GM21737 (cell line): ENCODE results near the gene AKR1B1.
A peak's percentile ranks its signal among the peaks of the same experiment; 100 is the strongest.

Experiments
- ATAC-seq: cut with Tn5 transposase; IDR thresholded peaks from one replicate; pipeline ENCODE4 v1.9.1; 2021; ENCODE audit warnings: mild to moderate bottlenecking, moderate library complexity; ENCODE audit not compliant: unreplicated experiment

AKR1B1 gene

DNA sequence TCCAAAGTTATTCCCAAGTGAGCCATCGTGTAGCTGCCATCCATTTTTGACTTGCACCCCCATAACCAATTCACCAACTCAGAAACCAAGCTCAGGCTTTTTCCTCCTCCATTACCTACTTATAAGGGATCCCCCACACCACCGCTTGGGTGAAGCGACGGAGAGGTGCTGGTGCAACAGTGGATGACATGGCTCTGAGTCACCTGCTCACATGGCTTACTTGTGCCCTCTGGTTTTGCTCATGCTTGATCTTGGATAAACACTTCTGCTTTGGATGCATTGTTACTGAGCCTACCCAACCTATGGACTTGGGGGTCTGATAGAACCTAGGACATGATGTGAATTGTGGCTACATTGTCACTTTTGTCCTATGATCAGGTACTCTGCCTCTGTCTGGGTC, 12.0 kb upstream of the AKR1B1 start:
- no peak for ATAC-seq

DNA sequence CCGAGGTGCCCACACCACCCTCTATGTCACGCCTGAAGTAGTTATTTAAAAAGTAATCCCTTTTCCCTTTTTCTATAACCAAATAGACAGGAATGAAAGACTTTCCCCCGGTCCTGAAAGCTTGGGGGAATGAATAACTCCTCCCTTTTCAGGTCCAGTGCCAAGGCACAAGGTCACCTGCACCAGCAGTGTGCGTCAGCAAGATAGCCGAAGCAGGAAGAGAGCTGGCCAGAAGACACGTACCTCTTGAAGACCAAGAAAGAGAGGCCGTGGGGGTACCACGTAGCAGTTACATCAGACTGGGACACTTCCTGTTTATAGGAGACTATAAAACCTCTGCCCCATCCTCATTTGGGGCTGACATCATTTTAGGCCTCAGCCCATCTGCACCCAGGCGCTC, 10.7 kb upstream of the AKR1B1 start:
- no peak for ATAC-seq

DNA sequence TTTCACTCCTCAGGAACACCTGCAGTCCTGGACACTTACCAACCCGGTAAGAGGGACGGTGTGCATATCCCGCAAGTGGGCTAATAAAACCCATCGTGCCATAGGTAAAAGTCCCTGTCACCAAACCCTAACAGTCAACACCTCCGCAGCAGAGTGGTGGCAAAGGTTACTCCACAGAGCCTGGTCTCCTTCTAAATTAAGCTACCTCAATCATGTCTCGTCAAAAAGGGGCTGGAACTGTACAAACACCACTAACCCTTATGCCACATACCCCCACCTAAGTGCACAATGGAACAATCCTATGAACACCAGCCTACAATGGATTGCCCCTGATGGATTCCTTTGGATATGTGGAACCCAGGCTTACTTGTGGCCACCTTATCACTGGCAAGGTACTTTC, 9.6 kb upstream of the AKR1B1 start:
- ATAC-seq = no peak

DNA sequence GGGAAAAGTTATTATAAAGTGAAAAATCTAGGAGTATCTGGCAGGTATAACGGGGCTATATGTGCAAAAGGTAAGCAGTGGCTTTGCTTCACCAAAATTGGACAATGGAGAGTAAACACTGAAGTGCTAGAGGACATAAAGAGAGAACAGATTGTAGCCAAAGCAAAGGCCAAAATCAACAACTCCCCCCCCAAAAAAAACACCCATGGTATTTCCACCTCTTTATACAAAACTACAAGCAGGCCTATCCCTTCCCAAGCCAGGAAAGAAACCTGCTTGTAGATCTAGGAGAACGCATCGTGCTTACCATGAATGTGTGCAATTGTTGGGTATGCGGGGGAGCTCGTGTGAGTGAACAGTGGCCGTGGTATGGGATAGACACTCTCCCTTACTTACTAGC, 9.2 kb upstream of the AKR1B1 start:
- no peak for ATAC-seq

DNA sequence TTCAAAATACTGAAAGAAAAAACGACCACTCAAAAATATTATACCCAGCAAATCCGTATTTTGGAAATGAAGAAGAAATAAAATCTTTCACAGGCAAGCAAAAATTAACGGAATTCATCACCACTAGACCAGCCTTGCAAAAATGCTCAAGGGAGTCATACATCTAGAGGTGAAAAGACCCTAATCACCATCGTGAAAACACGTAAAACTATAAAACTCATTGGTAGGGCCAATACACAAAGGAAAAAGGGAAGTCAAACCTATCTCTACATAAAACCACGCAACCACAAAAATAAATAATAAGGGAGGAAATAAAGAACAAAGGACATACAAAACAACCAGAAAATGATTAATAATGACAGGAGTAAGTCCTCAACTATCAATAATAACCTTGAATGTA, 6.6 kb upstream of the AKR1B1 start:
- ATAC-seq = no peak

DNA sequence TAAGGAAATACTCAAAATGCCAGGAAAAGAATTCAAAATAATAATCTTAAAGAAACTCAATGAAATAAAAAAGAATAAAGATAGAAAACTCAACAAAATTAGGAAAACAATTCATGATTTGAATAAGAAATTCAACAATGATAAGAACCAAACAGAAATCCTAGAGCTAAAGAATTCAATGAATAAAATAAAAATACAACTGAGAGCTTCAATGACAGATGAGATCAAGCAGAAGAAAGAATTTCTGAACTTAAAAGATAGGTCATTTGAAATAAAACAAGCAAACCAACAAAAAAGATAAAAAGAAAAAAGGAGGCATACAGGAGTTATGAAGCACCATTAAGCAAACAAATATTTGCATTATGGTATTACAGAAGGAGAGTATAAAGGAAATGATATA, 5.6 kb upstream of the AKR1B1 start:
- ATAC-seq = no peak

DNA sequence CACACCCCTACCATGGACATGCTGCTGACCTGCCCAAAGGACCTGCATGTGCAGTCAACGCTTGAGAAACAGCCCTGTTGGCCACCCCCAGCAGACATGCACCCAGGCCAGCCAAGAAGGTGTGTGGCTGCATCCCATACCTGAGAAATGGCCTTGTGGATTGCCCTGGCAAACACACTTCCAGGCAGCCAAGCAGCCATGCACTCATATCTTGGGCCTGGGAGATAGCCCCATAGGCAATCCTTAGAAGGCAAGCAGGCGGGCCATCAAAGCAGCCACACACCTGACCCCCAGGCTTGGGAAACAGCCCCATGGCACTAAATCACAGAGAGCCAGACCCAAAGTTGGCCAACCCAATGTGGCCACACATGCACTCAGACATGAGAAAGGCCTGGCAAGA, 4.9 kb upstream of the AKR1B1 start:
- no peak for ATAC-seq

DNA sequence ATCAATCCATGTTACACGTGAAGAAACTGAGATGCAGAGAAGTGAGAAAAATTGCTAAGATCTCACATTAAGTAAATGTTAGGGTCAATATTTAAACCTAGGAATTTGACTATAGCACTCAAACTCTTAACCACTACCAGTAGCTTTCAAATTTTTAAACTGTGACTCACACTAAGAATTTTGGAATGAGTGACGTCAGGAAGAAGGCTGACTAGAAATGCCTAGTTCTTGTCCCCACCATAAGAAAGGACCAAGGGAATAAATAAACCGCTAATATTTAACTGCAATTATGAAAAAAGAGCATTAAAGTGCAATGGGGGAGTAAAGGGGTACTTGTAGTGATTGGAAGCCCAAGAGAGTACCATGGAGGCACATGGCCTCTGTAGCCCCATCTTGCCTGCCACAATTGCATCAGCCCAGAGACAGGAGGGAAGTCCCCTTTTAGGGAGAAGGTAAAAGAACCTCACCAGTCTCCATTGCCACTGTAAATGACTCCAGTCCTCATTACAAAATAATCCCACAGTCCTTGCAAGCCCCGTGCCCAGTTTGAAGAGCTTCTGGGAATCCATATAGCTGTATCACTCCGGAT, 3.5 kb upstream of the AKR1B1 start:
- no peak for ATAC-seq

DNA sequence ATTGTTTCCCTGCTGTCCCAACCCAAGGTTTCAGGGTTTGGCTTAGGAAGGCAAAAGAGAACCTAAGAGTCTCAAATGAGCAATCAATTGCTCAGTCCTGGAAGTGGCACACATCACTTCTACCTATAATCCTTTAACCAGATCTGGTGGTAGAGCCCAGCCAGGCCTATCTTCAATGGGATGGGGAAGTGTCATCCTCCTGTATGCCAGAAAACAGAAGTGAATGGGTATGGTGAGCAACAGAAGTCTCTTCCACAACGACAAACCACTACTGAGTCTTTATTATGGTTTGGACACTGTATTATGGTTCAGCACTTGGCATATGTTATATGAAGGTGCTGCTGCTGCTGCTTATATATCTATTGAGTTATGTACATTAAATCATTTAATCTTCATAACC, 3.0 kb upstream of the AKR1B1 start:
- ATAC-seq = no peak

DNA sequence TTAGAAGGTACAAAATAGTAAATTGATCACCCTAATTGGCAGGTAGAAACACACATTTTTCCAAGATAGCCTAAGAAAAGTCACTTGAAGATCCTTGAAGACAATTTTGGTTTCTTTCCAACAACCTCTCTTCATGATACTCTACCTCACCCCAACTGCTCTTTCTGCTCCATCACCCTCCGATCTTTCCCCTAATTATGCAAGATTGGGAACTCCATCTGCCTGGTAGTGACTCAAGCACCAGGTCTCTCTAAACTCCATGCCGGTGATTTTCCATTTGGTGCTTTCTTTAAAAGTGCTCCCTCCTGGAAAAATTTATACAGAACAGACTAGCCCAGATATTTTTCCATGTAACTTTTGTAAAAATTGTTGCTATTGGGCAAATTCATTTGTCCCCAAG, 1.1 kb upstream of the AKR1B1 start:
- ATAC-seq = no peak

DNA sequence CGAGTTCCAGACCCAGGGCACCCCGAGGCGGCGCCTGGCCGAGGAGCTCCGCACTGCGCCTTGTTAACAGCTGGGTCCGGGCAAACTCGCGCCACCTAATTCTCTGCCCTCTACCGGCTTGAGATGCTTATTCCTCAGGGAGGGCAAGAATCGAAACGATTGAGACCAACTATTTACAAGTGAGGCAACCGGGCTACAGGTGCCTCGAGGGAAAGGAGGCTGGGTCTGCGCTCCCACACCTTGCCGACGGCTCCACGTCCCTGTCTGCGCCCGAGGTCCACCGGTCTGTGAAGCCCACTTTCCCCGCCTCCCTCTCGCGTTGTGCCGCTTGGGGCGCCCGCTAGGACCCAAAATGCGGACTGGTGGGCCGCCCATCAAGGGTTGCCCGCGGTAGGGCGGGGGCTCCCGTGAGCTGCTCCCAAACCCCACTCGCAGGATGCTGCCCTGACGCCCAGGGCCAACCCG, 527 bp downstream of the AKR1B1 start:
- peak; percentile 49 for ATAC-seq

DNA sequence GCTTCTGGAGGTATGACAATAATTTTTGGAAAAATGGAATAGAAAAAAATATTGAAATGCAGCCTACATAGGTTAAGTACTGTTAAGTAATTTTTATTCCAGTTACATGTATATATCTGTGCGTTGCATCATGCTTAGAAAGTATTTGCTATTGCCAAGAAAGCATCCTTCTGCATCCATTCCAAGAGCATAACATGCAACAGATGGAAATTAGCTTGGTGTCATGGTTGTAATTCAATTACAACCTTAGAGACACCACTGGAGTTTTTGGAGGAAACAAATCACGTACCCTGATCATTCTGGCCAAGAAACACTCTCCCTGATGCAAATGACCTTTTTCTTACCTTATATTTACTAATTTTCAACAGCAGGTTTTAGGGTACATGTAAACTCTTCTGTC, 1.7 kb downstream of the AKR1B1 start:
- no peak for ATAC-seq

DNA sequence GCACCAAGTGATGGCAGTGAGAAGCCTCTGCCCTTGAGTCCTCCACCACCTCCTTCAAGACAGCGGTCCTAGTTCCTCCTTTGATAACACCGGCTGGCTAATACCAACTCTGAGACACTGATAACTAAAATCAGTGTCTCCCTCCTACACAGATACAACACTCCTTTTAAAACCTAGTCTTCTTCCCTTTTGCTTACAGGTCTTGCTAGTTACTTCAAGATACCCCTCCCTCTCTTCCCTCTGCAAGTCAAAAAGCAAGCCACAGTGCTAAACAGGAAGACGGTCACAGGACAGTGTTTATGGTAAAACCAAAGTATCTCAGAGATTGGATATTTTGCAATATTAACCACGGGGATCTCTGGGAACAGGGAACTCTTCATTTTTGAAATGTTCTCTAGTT, 4.6 kb downstream of the AKR1B1 start:
- no peak for ATAC-seq

DNA sequence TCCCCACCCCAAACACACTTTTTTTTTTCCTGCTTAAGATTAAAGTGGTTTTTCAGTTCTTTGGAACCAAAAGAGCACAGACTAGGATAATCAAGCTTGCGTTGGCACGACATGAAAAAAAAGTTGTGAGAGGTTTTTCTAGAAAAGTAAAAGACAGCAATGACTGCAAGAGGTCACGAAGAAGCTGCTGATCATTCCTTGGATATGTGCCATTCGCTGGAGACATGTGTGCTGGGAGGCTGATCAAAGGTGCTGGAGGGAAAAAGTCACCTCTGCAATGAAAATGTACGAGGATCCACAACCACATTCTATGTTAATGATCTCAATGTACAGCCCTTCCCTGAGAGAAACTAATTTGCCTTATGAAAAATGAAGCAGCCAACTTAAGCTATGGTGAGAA, 5.4 kb downstream of the AKR1B1 start:
- no peak for ATAC-seq

DNA sequence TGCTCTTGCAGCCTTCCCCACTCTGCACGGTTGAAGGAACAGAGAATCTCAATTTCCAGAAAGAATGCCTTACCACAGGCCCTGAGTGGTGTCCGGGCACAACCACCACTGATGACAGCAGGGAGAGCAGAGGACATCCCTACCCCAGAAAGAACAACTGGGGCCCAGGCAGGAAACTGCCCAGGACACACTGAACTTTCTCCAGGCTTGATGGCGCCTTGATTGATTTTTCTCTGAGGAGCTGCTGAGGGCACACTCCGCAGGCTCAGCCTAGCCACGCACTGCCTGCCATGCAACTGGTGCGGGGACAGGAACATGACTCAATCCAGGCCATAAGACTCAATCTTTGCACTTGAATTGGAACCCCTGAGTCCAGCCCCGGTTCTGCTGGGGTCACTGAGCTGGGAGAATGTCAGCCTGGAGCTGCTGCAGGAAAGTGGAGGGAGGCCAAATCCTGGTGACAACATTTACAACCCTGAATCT, 5.9 kb downstream of the AKR1B1 start:
- ATAC-seq = no peak

DNA sequence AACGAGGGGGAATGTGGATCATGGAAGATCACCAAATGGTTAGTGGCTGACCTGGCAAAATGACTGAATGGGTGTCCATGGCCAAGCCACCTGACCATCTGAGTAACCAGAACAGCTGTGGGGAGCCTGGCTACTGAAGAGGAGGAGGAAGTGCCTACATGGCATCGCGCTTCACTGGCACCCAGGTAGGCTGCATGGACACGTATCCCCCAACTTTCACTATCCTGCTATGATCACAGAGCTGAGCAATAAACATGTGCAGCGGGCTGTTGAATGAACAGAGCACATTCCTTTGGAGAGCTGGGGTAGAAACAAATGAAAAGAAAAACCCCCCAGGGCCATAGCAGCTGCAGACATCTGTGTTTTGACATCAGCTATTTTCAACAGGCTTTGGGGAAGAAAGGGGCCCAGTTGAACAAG, 6.5 kb downstream of the AKR1B1 start:
- no peak for ATAC-seq

DNA sequence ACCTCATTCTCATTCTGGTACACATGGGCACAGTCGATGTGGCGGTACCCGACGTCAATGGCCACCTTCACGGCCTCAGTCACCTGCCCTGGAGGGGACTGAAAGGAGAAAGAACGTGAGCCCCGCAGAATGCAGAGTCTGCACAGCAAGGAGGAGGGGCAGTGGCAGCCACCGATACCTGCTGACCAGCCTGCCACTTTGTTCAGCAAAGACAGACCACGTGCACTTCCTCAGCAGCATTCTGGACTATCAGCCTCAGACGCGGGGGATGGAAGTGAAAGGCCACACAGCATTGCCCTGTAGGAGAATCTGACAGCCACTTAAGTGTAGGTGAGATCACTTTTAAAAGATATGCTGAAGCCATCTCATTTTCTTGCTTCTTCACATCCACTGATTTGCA, 7.2 kb downstream of the AKR1B1 start:
- no peak for ATAC-seq

DNA sequence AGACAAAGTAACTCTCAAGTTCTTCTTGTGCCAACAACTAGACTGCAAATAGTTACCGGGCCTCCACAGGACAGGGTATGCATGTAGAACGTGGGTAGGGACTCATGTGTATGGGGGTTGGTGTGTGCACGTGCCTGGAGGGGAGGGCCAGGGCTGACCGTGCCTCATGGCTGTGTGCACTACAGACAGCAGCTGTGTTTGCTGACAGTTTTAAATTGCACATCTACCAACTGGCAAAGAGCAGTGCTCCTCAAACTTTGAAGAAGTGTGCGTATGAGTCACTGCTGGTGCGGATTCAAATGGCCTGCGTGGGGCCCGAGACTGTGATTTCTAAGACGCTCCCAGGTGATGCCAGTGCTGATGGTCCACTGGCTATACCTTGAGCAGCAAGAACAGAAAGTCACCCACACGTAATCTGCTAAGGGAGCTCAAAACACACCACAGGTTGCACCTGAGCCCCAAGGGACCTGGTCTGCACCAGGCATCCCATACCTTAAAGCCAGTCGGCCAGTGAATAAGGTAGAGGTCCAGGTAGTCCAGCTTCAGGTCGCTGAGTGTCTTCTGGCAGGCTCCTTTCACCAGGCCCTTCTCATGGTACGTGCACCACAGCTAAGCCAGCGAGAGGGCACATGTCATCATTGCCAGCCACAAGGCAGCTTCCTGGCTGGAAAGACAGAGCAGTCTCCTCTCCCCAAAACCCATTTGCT, 8.5 kb downstream of the AKR1B1 start:
- ATAC-seq = no peak

DNA sequence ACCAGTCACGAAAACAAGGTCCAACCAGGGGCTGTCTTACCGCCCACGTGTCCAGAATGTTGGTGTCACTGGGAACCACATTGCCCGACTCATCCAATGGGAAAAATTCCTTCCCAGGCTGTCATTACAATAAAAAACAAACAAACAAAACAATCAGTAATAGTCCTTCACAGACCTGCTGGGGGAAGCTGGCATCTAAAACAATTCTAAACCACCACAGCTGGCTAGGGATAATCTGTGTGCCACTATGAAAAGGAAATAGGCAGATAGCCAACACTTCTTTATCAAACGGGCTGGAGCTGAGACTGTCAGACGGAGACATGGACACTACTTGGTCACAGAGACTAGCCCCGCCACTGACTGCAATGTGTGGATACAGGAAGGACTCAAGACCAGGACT, 9.2 kb downstream of the AKR1B1 start:
- no peak for ATAC-seq

DNA sequence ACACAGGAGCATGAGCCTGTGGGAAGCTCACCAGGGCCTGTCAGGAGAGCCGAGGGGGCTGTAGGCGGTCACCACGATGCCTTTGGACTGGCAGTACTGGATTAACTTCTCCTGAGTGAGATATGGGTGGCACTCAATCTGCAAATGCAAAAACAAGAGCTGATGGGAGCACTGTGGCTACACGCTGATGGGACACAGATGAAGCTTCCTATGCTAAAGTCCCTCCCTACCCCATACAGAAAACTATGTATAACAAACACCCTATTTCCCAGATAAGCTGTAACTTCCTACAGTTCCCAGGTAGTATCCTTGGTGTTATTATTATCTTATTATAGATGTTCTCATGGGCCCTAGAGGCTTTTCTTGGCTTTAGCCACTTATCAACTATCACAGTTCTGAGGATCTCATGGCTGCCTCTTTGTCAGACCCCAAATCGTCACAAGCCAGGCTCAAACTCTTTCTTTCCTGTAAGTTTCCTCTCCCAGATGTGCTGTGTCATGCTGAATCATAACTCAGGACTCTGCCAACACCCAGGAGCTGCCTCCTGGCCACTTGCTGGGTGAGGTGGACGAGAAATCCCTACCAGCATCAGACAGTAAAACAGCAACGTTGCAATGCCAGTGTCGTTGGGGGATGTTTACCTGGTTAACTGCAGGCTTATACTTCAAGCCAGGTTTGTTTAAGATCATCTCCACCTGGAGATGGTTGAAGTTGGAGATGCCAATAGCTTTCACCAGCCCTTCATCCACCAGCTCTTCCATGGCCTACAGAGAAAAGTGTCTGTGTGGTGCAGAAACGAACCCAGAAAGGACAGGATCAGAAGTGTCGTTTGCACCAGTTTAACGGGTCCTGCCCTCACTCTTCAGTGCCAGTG, 10.3 kb downstream of the AKR1B1 start:
- no peak for ATAC-seq

DNA sequence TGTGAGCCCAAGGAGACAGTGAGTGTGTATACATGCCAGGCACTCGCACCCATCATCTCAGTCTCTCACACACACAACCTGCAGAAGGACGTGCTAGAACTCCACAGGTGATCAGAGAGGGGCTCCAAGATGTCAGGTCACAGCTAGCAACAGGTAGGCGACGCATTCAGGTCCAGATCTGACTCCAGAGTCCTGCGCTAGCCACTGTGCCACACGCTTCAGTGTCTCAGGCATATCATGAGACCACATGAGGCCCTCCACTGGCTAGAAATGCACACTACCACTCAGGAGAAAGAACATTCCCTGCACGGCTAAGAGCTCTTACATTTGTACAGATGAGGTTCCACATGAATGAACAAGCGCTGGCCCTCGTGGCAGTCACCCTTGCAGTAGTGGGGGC, 11.5 kb downstream of the AKR1B1 start:
- ATAC-seq = no peak

DNA sequence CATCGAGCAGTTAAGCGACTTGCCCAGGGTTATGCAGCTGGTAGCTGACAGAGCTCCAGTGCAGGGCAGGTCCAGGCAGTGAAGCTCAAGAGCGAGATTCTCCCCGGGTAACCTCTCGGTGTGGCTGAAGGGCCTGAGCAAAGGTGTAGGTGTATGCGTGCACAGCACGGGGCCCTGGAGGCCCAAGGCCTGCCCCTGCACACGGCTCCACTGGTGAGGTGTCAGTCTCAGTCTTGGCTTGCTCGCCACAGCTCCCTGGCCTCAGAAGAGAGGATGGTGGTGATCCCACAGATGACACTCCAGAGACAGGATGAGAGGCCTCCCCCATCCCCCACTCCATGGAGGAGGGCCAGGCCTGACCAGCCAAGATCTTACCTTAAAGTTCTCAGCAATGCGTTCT, 12.0 kb downstream of the AKR1B1 start:
- ATAC-seq = no peak
